GM21390 (cell line): ENCODE results near the gene MRPL4.
"Not testable (repeated sequence)": the region's sequence is repeated elsewhere in the genome, so short reads cannot be mapped to it uniquely, and the experiment has no call there.

Experiments
- ATAC-seq: cut with Tn5 transposase; IDR thresholded peaks from one replicate; pipeline ENCODE4 v1.9.1; 2021; ENCODE audit not compliant: unreplicated experiment

MRPL4 gene

GRCh38 chr19:10230173-10230860 lies 21.7 kb upstream of the MRPL4 start:
- ATAC-seq, result no peak

GRCh38 chr19:10230861-10231611 lies 21.0 kb upstream of the MRPL4 start, which contains the start of gene S1PR2:
Gene S1PR2 (minus strand): TSS chr19:10231331. CDS start chr19:10224905, 6,426 bp downstream.
- no peak for ATAC-seq

DNA sequence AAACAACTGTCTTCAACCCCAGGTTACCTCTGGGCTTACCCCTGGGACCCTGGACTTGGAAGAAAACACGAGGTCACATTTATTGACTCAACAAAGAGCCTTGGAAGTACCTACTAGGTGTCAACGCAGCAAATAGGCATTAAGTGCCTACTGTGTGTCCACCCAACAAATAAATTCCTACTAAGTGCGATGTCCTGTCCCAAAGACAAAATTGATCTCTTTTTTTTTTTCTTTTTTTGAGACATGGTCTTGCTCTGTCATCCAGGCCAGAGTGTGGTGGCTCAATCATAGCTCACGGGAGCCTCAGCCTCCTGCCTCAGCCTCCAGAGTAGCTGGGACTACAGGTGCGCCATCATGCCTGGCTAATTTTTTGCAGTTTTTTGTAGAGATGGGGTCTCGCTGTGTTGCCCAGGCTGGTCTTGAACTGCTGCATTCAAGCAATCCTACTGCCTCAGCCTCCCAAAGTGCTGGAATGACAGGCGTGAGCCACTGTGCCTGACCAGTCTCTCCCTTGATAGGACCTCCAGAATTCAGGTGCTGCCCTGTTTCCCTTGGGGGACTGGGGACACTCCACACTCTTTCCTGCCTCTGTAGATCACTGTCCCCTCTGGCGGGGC lies 20.3 kb upstream of the MRPL4 start:
- no peak for ATAC-seq

DNA sequence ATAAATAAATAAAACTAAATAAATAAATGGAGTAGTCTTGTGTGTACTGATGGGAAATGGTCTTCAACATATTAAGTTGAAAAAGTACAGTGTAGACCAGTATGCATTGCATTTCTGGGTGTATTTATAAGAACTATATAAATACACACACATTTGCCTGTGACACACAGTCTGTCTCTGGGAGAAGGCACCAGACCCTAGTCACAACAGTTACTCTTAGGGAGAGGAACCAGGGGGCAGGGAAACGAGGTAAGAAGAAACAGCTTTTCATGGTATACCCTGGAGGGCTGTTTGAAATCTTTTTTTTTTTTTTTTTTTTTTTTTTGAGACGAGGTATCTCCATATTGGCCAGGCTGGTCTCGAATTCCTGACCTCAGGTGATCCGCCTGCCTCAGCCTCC lies 18.1 kb upstream of the MRPL4 start:
- ATAC-seq, result no peak

DNA sequence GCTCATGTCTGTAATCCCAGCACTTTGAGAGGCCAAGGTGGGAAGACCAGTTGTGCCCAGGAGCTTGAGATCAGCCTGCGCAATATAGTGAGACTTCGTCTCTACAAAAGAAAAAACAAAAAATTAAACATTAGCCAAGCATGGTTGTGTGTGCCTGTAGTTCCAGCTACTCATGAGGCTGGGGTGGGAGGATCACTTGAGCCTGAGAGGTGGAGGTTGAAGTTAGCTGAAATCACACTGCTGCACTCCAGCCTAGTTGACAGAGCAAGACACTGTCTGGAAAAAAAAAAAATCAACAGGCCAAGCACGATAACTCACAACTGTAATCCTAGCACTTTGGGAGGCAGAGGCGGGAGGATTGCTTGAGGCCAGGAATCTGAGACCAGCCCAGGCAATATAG lies 17.0 kb upstream of the MRPL4 start:
- ATAC-seq, result no peak

- ATAC-seq, result not testable (repeated sequence)
Measured at GRCh38 chr19:10235409-10235808, 16.6 kb upstream of the MRPL4 start.

GRCh38 chr19:10237702-10238101 lies 14.3 kb upstream of the MRPL4 start:
- no peak for ATAC-seq

DNA sequence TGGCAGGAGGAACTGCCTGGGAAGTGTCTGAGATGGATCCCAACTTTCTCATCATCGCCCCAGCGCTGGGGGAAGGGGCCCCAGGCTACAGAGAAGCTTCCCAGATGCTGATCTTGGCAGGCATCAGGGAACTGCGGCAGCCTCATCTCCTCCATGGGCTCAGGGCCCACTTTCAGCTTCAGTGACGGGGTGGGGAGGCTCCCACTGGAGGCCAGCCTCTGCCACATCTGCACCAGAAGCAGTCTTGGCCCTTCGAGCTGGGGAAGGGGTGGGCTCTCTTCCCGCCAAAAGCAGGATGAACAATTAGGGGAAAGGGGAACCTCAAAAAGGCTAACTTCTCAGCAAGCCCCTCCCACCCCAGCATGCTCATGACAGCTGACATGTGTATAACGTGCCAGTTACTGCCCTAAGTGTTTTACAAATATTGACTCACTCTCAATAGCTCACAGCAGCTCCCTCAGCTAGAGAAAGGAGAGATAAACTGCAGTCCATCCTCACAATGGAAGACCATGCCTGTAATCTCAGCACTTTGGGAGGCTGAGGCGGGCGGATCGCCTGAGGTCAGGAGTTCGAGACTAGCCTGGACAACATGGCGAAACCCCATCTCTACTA lies 13.7 kb upstream of the MRPL4 start:
- ATAC-seq, result no peak

DNA sequence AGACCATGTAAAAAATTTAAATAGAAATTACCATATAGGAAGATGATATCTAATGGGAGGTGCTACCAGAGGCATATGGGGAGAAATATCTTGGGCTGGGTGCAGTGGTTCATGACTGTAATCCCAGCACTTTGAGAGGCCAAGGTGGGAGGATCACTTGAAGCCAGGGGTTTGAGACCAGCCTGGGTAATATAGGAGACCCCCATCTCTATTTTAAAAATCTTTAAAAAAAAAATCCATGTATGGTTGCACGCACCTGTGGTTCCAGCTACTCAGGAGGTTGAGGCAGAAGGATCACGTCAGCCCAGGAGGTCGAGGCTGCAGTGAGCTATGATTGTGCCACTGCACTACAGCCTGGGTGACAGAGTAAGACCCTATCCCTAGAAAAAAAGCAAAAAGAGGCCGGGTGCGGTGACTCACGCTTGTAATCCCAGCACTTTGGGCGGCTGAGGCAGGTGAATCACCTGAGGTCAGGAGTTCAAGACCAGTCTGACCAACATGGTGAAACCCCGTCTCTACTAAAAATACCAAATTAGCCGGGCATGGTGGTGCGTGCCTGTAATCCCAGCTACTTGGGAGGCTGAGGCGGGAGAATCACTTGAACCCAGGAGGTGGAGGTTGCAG lies 10.1 kb upstream of the MRPL4 start:
- not testable (repeated sequence) for ATAC-seq

DNA sequence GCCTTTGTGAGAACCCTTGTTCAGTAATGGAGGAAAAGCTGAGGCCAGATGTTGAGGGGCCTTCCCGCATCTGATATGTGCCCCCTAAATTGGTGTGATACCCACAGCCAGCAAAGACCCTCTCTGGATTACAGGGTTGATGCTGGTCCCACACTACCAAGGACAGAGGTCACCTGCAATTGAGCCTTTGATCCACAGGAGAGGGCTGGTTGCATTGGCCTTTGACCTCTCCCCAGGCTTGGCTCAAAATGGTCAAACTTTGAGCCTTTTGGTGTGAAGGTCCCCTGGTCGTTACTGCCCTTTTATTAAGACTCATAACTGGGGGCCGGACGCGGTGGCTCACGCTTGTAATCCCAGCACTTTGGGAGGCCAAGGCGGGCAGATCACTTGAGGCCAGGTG lies 8.4 kb upstream of the MRPL4 start:
- ATAC-seq, result no peak

DNA sequence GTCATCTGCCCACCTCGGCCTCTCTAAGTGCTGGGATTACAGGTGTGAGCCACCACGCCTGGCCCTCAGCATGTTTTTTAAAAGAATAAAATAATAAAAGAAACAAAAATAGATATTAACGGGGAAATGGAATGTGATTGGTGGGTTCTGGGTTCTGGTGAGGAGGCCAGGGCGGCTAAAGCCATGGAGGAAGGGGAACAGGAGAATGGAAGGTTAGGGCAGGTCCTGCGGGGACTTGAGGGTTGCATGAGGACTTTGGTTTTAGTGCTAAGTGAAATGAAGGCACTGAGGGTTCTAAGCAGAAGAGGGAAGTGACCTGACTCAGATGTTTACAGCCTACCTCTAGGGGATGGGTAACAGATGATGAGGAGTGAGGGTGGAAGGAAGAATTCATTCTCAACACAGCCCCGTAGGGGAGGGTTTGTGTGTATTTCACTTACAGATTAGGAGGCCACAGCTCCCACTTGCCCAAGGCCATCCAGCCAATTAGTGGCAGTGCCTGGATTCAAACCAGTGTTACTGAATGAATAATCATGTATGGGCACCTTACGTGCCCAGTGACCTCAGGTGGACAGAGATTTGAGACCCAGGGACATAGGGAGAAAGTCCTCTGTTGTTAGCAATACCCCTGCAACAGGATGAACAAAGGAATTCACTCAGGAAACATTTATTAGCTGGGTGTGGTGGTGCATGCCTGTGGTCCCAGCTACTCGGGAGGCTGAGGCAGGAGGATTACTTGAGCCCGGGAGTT lies 6.7 kb upstream of the MRPL4 start:
- ATAC-seq, result no peak

GRCh38 chr19:10246511-10246910 lies 5.5 kb upstream of the MRPL4 start:
- ATAC-seq, result no peak

GRCh38 chr19:10252707-10253106 lies 693 bp downstream of the MRPL4 start:
- ATAC-seq, result no peak

- ATAC-seq, result no peak
Measured at GRCh38 chr19:10254244-10254643, 2.2 kb downstream of the MRPL4 start.

GRCh38 chr19:10255358-10255757 lies 3.3 kb downstream of the MRPL4 start:
- no peak for ATAC-seq

DNA sequence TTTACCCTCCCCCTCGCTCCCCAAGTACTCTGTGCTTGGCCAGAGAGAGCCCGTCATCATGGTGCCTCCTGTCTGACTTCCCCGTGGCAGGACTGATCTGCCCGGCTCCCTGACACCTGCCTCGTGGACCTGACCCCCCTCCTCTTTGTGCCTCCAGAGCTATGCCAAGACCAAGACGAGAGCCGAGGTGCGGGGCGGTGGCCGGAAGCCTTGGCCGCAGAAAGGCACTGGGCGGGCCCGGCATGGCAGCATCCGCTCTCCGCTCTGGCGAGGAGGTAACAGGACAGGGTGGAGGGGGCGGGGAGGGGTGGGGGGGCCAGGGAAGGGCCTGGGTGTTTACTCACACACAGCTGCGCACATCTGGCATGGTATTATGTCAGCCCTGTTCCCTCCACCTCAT lies 4.5 kb downstream of the MRPL4 start:
- no peak for ATAC-seq

GRCh38 chr19:10256970-10257615 lies 5.1 kb downstream of the MRPL4 start:
- ATAC-seq, result no peak

DNA sequence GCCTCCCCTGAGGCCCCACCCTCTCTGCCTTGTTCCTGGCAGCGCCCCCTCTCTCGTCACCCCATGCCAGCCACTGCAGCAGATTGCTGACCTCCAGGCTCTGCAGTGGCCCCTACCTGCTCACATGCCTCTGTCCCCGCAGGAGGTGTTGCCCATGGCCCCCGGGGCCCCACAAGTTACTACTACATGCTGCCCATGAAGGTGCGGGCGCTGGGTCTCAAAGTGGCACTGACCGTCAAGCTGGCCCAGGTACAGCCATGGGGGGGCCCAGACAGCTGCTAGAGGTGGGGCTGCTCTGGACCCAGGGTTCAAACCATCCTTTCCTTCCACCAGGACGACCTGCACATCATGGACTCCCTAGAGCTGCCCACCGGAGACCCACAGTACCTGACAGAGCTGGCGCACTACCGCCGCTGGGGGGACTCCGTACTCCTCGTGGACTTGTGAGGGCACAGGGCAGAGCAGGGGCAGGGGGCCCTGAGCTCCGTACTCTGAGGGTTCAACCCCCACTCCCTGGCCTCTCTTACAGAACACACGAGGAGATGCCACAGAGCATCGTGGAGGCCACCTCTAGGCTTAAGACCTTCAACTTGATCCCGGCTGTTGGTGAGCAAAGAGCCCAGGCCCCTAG lies 6.2 kb downstream of the MRPL4 start:
- no peak for ATAC-seq

DNA sequence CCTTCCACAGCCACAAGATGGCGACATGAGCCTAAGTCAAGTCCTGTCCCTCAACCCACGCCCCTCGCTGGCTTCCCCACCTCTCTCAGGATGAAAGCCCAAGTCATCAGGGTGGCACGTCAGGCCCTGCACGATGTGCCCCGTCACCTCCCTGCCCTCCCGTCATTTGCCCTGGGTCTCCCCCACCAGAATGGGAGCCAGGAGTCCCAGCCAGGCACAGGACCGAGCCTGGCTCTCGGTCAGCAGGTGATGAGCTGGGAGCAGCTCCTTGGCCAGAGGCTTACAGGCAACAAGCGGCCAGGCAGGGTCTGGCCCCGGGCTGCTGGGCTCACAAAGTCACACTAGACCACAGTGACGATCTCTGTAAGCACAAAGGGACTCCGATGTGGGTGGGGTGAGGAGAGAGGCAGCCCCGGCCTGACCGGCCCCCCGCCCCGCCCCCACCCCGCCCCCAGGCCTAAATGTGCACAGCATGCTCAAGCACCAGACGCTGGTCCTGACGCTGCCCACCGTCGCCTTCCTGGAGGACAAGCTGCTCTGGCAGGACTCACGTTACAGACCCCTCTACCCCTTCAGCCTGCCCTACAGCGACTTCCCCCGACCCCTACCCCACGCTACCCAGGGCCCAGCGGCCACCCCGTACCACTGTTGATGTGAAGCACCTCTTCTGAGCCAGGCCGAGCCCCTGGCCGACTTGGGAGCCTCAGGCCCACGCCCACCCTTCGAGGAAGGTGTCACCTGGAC lies 7.3 kb downstream of the MRPL4 start:
- no peak for ATAC-seq
